ENCODE data around the gene UTF1. TPM values are rescaled to one million over a fixed set of nuclear protein-coding genes. Genes with fewer than 3 reads are reported as not detected.

The UTF1 gene
- total and polyA plus RNA-seq, 2 donors (not counting 1 experiment from before 2014, with no cell fraction given): 0.10 to 0.25 TPM

- Mint-ChIP-seq H3K9me3 (ENCODE audit: insufficient read depth) (no peaks in the 10 kb centered on the region), H3K27me3 (peaks cover 4% of the 10 kb centered on the region), H3K4me1 (no peaks in the 10 kb centered on the region), H3K4me3 (no peak overlapping the region), H3K27ac (no peak overlapping the region)
- WGBS (ENCODE audit: insufficient coverage): 89% methylated on average over 20 of the region's 20 CpGs
- H4K20me1 ChIP-seq (ENCODE audit: control insufficient read depth, insufficient read depth, low read length, poor library complexity, severe bottlenecking): no peaks in the 10 kb centered on the region
- TF ChIP-seq, protein P1, sequence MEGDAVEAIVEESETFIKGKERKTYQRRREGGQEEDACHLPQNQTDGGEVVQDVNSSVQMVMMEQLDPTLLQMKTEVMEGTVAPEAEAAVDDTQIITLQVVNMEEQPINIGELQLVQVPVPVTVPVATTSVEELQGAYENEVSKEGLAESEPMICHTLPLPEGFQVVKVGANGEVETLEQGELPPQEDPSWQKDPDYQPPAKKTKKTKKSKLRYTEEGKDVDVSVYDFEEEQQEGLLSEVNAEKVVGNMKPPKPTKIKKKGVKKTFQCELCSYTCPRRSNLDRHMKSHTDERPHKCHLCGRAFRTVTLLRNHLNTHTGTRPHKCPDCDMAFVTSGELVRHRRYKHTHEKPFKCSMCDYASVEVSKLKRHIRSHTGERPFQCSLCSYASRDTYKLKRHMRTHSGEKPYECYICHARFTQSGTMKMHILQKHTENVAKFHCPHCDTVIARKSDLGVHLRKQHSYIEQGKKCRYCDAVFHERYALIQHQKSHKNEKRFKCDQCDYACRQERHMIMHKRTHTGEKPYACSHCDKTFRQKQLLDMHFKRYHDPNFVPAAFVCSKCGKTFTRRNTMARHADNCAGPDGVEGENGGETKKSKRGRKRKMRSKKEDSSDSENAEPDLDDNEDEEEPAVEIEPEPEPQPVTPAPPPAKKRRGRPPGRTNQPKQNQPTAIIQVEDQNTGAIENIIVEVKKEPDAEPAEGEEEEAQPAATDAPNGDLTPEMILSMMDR (IDR thresholded peaks at IDR 0.05): no peak
- no peak for TF ChIP-seq EZH2 (IDR thresholded peaks at IDR 0.05; ENCODE audit: borderline replicate concordance, insufficient read depth, low read depth, low read length, poor library complexity, severe bottlenecking)
- ATAC-seq (ENCODE audit: low read depth) (no peak), DNase-seq (no peak)
- ChIA-PET CTCF (no interaction called here), POLR2A (no interaction called here)
- intact Hi-C loops (cut with micrococcal nuclease): no loop called here
- H3K4me1 ChIP-seq (ENCODE audit: control insufficient read depth in 2 of 2, insufficient read depth in 2 of 2, low read length in 2 of 2): no peaks in the 10 kb centered on the region
- H3K36me3 ChIP-seq (replicated peaks in 1 of 2; ENCODE audit: control extremely low read depth in 1 of 2, control insufficient read depth in 1 of 2, extremely low read depth in 1 of 2, insufficient read depth in 2 of 2, low read length in 1 of 2): no peaks in the 10 kb centered on the region
- no peak overlapping the region for H3K27ac ChIP-seq (ENCODE audit: low read length in 2 of 2)
- H3K79me2 ChIP-seq (ENCODE audit: control insufficient read depth, insufficient read depth, low read length): no peaks in the 10 kb centered on the region
- H3K9me3 ChIP-seq (ENCODE audit: control extremely low read depth in 1 of 3, control insufficient read depth in 2 of 3, insufficient read depth in 1 of 3, low read length in 2 of 3): peaks cover 0 to 7% (median 0%) of the 10 kb centered on the region in 3 donors
- no peak overlapping the region for H2AFZ ChIP-seq (ENCODE audit: insufficient read depth, low read depth, low read length, poor library complexity, severe bottlenecking)
- H3K4me3 ChIP-seq (ENCODE audit: control extremely low read depth in 1 of 5, extremely low read depth in 1 of 5, insufficient read depth in 1 of 5, low read depth in 2 of 5, low read length in 4 of 5): no peak overlapping the region
- no peaks in the 10 kb centered on the region for H3K27me3 ChIP-seq (replicated peaks in 1 of 4; ENCODE audit: control extremely low read depth in 1 of 4, control insufficient read depth in 3 of 4, insufficient read depth in 4 of 4, low read length in 3 of 4)
- no peak overlapping the region for H3K4me2 ChIP-seq (replicated peaks; ENCODE audit: low read depth, low read length, poor library complexity, severe bottlenecking)
- H3K9ac ChIP-seq (ENCODE audit: low read length): no peak overlapping the region
Observed at GRCh38 chr10:133209641-133210040, 20.4 kb upstream of the UTF1 start.

GRCh38 chr10:133210398-133211140 is 19.4 kb upstream of the UTF1 start:
- no peak overlapping the region for H3K4me3 ChIP-seq (ENCODE audit: control extremely low read depth in 1 of 5, extremely low read depth in 1 of 5, insufficient read depth in 1 of 5, low read depth in 2 of 5, low read length in 4 of 5)
- no peaks in the 10 kb centered on the region for H3K9me3 Mint-ChIP-seq (ENCODE audit: insufficient read depth)
- TF ChIP-seq, protein P1 (IDR thresholded peaks at IDR 0.05): no peak
- TF ChIP-seq EZH2 (IDR thresholded peaks at IDR 0.05; ENCODE audit: borderline replicate concordance, insufficient read depth, low read depth, low read length, poor library complexity, severe bottlenecking): no peak
- no peaks in the 10 kb centered on the region for H3K4me1 ChIP-seq (ENCODE audit: control insufficient read depth in 2 of 2, insufficient read depth in 2 of 2, low read length in 2 of 2)
- no peaks in the 10 kb centered on the region for H3K4me1 Mint-ChIP-seq
- POLR2A ChIA-PET: no interaction called here
- WGBS (ENCODE audit: insufficient coverage): 42% methylated on average over 26 of the region's 27 CpGs
- no peak overlapping the region for H3K9ac ChIP-seq (ENCODE audit: low read length)
- H3K27ac Mint-ChIP-seq: no peak overlapping the region
- CTCF ChIA-PET: no interaction called here
- H3K27ac ChIP-seq (ENCODE audit: low read length in 2 of 2): no peak overlapping the region
- H3K4me3 Mint-ChIP-seq: no peak overlapping the region
- intact Hi-C loops (cut with micrococcal nuclease): no loop called here
- no peak overlapping the region for H3K4me2 ChIP-seq (replicated peaks; ENCODE audit: low read depth, low read length, poor library complexity, severe bottlenecking)
- H4K20me1 ChIP-seq (ENCODE audit: control insufficient read depth, insufficient read depth, low read length, poor library complexity, severe bottlenecking): no peaks in the 10 kb centered on the region
- no peaks in the 10 kb centered on the region for H3K27me3 ChIP-seq (replicated peaks in 1 of 4; ENCODE audit: control extremely low read depth in 1 of 4, control insufficient read depth in 3 of 4, insufficient read depth in 4 of 4, low read length in 3 of 4)
- no peaks in the 10 kb centered on the region for H3K79me2 ChIP-seq (ENCODE audit: control insufficient read depth, insufficient read depth, low read length)
- DNase-seq: no peak
- no peaks in the 10 kb centered on the region for H3K36me3 ChIP-seq (replicated peaks in 1 of 2; ENCODE audit: control extremely low read depth in 1 of 2, control insufficient read depth in 1 of 2, extremely low read depth in 1 of 2, insufficient read depth in 2 of 2, low read length in 1 of 2)
- peaks cover 0 to 7% (median 0%) of the 10 kb centered on the region in 3 donors for H3K9me3 ChIP-seq (ENCODE audit: control extremely low read depth in 1 of 3, control insufficient read depth in 2 of 3, insufficient read depth in 1 of 3, low read length in 2 of 3)
- no peak for ATAC-seq (ENCODE audit: low read depth)
- H3K27me3 Mint-ChIP-seq: peaks cover 4% of the 10 kb centered on the region
- no peak overlapping the region for H2AFZ ChIP-seq (ENCODE audit: insufficient read depth, low read depth, low read length, poor library complexity, severe bottlenecking)
